Panc1 (cell line): ENCODE results near the gene IMMT.

Experiments
- CTCF ChIP-seq: fragments of 450-650 bp; IDR thresholded peaks from 2 replicates; pipeline ENCODE4 v1.5.1; 2017; ENCODE audit warnings: mild to moderate bottlenecking
- POLR2AphosphoS5 ChIP-seq: IDR thresholded peaks from 2 replicates; pipeline ENCODE4 v1.6.1; 2012; ENCODE audit warnings: mild to moderate bottlenecking, low read depth, low read length, moderate library complexity
- REST ChIP-seq, 2 experiments: IDR thresholded peaks; 2 replicates each; pipeline ENCODE4 v1.6.1; 2011 to 2012; ENCODE audit warnings: low read depth in 2 of 2, control low read depth in 1 of 2, low read length in 1 of 2, mild to moderate bottlenecking in 1 of 2, moderate library complexity in 1 of 2; ENCODE audit not compliant: insufficient read depth in 1 of 2
- TCF7L2 ChIP-seq: IDR thresholded peaks from 2 replicates; pipeline ENCODE4 v1.6.1; 2011; ENCODE audit warnings: mild to moderate bottlenecking, low read depth, low read length, inconsistent platforms

- TF ChIP-seq CTCF (no peak), POLR2AphosphoS5 (no peak), TCF7L2 (no peak), REST (IDR thresholded peaks at IDR 0.05; ENCODE audit: insufficient read depth in 1 of 2, low read depth in 2 of 2, low read length in 1 of 2) (no peak)
Measured at GRCh38 chr2:86171295-86171694, 24.0 kb downstream of the IMMT start.
